Measurements from ENCODE around the gene HIVEP1. TPM values are rescaled to one million over a fixed set of nuclear protein-coding genes. Genes with fewer than 3 reads are reported as not detected.

HIVEP1 gene
- total and polyA plus RNA-seq, 12 donors, result 3.4 to 20.9 (median 13.3) TPM

- TF ChIP-seq, protein P1, sequence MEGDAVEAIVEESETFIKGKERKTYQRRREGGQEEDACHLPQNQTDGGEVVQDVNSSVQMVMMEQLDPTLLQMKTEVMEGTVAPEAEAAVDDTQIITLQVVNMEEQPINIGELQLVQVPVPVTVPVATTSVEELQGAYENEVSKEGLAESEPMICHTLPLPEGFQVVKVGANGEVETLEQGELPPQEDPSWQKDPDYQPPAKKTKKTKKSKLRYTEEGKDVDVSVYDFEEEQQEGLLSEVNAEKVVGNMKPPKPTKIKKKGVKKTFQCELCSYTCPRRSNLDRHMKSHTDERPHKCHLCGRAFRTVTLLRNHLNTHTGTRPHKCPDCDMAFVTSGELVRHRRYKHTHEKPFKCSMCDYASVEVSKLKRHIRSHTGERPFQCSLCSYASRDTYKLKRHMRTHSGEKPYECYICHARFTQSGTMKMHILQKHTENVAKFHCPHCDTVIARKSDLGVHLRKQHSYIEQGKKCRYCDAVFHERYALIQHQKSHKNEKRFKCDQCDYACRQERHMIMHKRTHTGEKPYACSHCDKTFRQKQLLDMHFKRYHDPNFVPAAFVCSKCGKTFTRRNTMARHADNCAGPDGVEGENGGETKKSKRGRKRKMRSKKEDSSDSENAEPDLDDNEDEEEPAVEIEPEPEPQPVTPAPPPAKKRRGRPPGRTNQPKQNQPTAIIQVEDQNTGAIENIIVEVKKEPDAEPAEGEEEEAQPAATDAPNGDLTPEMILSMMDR (IDR thresholded peaks at IDR 0.05), result no peak
- no peak for DNase-seq
- Histone ChIP-seq H3K9me3 (no peaks in the 10 kb centered on the region), H3K27ac (peak overlapping the region in 1 of 10 donors; percentile 17), H3K4me3 (no peak overlapping the region), H3K36me3 (peaks cover 0 to 56% (median 9%) of the 10 kb centered on the region in 9 donors), H3K27me3 (no peaks in the 10 kb centered on the region), H3K4me1 (peaks cover 0 to 17% (median 14%) of the 10 kb centered on the region in 9 donors)
- 89 to 90% methylated on average over 12 of the region's 12 CpGs for WGBS, 2 donors
- no peak for ATAC-seq
- intact Hi-C loops (cut with DNase I), result no loop called here
Measured at GRCh38 chr6:12020187-12020791, 8.2 kb downstream of the HIVEP1 start.

DNA sequence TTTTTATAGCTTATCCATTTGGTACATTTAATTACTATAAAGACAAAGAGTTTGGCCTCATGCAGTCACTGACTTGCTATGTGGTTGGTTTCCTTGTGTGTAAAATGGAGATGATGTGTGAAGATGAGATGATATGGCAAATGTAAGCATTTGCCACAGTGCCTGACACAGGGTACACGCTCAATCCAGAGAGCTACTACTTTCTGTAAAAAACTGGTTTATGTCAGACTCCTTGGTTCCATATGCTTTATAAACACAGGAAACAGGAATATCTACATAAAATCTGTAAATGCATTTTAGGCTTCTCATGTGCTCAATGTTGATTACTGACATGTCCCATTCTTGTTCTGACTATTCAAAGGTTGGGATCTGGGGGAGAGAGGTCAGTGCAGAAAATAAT, 10.4 kb downstream of the HIVEP1 start:
- Histone ChIP-seq H3K4me1 (peaks cover 0 to 36% (median 23%) of the 10 kb centered on the region in 9 donors), H3K27ac (peak overlapping the region in 6 of 10 donors; percentile 0 to 37 (median 4)), H3K36me3 (peaks cover 0 to 40% (median under 1%) of the 10 kb centered on the region in 9 donors), H3K4me3 (no peak overlapping the region), H3K27me3 (no peaks in the 10 kb centered on the region), H3K9me3 (no peaks in the 10 kb centered on the region)
- ATAC-seq, result no peak
- intact Hi-C loops (cut with DNase I), result no loop called here
- TF ChIP-seq, protein P1 (IDR thresholded peaks at IDR 0.05), result no peak
- DNase-seq, result no peak
- WGBS, 2 donors, result 97 to 100% methylated on average over 1 of the region's 1 CpG

DNA sequence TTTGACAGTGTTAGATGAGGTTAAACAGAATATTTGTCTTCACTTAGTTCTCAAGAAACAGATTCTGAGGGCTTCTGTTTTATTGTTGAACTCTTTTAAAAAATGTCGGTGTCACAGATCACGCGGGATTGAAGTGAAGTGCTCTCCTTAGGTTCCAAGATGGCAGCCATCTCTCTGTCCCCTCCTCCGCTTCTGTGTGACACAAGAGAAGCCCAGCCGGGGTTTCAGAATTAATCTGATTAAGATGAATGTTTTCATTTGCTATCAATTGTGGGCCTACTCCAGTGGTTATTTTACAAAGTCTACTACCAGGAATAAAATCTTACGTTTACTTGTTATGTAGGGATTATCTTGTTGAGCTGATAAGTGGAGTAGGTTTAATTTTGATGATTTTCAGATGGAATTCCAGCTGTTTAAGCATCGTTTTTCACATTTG, 10.9 kb downstream of the HIVEP1 start:
- intact Hi-C loops (cut with DNase I), result no loop called here
- Histone ChIP-seq H3K27me3 (no peaks in the 10 kb centered on the region), H3K36me3 (peaks cover 0 to 35% (median 0%) of the 10 kb centered on the region in 9 donors), H3K4me1 (peaks cover 0 to 36% (median 23%) of the 10 kb centered on the region in 9 donors), H3K27ac (peak overlapping the region in 7 of 10 donors; percentile 0 to 37 (median 5)), H3K9me3 (no peaks in the 10 kb centered on the region), H3K4me3 (no peak overlapping the region)
- DNase-seq, result no peak
- ATAC-seq, result peak in 1 of 8 donors; percentile 12
- TF ChIP-seq, protein P1 (IDR thresholded peaks at IDR 0.05), result no peak
- 72 to 79% methylated on average over 7 of the region's 7 CpGs for WGBS, 2 donors

DNA sequence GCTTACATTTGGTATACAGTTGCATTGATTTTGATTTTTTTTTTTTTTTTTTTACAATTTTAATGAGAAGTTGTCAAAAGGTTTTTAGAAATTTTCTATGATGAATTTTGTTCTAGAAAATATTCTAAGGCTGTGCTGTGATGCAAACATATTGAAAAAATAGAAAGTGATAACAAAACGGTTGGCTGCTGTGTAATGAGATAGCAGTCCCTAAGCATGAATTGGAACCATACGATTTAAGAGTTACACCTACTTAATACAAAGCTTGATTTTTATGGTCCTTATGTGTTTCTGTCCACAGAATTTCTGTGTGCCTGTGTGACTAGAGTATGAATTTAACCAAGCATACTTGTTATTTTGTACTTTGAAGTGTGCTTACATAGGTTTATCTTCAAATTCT, 12.1 kb downstream of the HIVEP1 start:
- Histone ChIP-seq H3K36me3 (peaks cover 0 to 32% (median 0%) of the 10 kb centered on the region in 9 donors), H3K4me3 (no peak overlapping the region), H3K4me1 (peaks cover 0 to 36% (median 23%) of the 10 kb centered on the region in 9 donors), H3K9me3 (peaks cover 0 to 7% (median 4%) of the 10 kb centered on the region in 11 donors), H3K27me3 (no peaks in the 10 kb centered on the region), H3K27ac (no peak overlapping the region)
- intact Hi-C loops (cut with DNase I), result no loop called here
- 48 to 51% methylated on average over 2 of the region's 2 CpGs for WGBS, 2 donors
- DNase-seq (no peak), ATAC-seq (no peak)
- TF ChIP-seq, protein P1 (IDR thresholded peaks at IDR 0.05), result no peak

All from heart right ventricle (tissue), 16 donors.